ENCODE measurements around the gene IGSF9. TPM values are rescaled to one million over a fixed set of nuclear protein-coding genes. Genes with fewer than 3 reads are reported as not detected.

IGSF9 gene
- total and polyA plus RNA-seq, 8 donors: 2.0 to 36.2 (median 7.8) TPM

DNA sequence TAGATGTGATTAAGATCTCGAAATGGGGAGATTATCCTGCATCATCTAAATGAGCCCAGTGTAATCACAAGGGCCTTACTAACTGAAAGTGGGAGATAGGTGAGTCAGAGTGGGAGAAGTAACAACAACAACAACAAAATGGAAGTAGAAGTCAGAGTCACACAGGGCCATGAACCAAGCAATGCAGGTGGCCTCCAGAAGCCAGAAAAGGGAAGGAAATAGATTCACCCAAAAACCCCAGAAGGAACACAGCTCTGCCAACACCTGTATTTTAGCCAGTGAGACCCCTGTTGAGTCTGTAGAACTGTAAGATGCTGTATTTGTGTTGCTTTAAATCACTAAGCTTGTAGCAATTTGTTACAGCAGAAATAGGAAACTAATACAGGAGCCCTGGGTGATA lies 24.2 kb downstream of the IGSF9 start:
- intact Hi-C loops (cut with DNase I; ENCODE audit: low total_unique reads): no loop called here
- TF ChIP-seq, protein P1, sequence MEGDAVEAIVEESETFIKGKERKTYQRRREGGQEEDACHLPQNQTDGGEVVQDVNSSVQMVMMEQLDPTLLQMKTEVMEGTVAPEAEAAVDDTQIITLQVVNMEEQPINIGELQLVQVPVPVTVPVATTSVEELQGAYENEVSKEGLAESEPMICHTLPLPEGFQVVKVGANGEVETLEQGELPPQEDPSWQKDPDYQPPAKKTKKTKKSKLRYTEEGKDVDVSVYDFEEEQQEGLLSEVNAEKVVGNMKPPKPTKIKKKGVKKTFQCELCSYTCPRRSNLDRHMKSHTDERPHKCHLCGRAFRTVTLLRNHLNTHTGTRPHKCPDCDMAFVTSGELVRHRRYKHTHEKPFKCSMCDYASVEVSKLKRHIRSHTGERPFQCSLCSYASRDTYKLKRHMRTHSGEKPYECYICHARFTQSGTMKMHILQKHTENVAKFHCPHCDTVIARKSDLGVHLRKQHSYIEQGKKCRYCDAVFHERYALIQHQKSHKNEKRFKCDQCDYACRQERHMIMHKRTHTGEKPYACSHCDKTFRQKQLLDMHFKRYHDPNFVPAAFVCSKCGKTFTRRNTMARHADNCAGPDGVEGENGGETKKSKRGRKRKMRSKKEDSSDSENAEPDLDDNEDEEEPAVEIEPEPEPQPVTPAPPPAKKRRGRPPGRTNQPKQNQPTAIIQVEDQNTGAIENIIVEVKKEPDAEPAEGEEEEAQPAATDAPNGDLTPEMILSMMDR (IDR thresholded peaks at IDR 0.05): no peak
- TF ChIP-seq POLR2AphosphoS5 (IDR thresholded peaks at IDR 0.05) (no peak), EP300 (IDR thresholded peaks at IDR 0.05) (no peak), POLR2A (IDR thresholded peaks at IDR 0.05) (no peak)
- H3K27me3 ChIP-seq: no peaks in the 10 kb centered on the region

DNA sequence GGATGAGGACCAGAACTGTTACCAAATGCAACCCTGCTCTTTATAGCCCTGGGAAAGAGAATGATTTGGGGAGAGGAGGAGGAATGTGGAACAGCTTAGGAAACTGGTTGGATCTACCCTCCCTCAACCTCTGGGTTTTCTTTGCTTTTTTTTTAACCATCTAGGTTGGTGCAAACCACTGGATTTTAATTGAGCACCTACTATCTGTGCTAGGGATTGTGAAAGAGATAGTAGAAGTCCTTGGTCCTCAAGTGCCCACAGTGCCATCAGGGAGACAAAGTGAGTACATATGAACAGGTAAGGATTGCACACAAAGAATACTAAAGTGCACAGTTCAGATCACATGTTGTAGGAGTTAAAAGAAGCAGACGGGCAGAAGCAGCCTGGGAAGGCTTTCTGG lies 24.8 kb downstream of the IGSF9 start:
- DNase-seq: no peak
- TF ChIP-seq, protein P1 (IDR thresholded peaks at IDR 0.05): no peak
- TF ChIP-seq EP300 (IDR thresholded peaks at IDR 0.05): no peak
- TF ChIP-seq POLR2A (IDR thresholded peaks at IDR 0.05): no peak
- TF ChIP-seq POLR2AphosphoS5 (IDR thresholded peaks at IDR 0.05): no peak
- Histone ChIP-seq H3K27me3 (no peaks in the 10 kb centered on the region), H3K9me3 (no peaks in the 10 kb centered on the region), H3K4me1 (peaks cover 63 to 89% (median 80%) of the 10 kb centered on the region in 4 donors), H3K36me3 (peaks cover 29 to 53% (median 39%) of the 10 kb centered on the region in 4 donors), H3K27ac (peak overlapping the region in 4 of 5 donors; percentile 4 to 99 (median 97)), H3K4me3 (no peak overlapping the region)
- intact Hi-C loops (cut with DNase I; ENCODE audit: low total_unique reads): no loop called here
- 56 to 73% (median 60%) methylated on average over 1 of the region's 1 CpG for WGBS, 5 donors

More for the DNA sequence above, 24.2 kb downstream of the IGSF9 start:
- 16 to 50% (median 32%) methylated on average over 1 of the region's 1 CpG for WGBS, 5 donors
- peaks cover 63 to 89% (median 80%) of the 10 kb centered on the region in 4 donors for H3K4me1 ChIP-seq
- DNase-seq: no peak
- H3K36me3 ChIP-seq: peaks cover 29 to 48% (median 39%) of the 10 kb centered on the region in 4 donors
- H3K27ac ChIP-seq: peak overlapping the region; percentile 33 to 99 (median 98)
- peak overlapping the region in 2 of 4 donors; percentile 79 to 82 for H3K4me3 ChIP-seq
- H3K9me3 ChIP-seq: no peaks in the 10 kb centered on the region

DNA sequence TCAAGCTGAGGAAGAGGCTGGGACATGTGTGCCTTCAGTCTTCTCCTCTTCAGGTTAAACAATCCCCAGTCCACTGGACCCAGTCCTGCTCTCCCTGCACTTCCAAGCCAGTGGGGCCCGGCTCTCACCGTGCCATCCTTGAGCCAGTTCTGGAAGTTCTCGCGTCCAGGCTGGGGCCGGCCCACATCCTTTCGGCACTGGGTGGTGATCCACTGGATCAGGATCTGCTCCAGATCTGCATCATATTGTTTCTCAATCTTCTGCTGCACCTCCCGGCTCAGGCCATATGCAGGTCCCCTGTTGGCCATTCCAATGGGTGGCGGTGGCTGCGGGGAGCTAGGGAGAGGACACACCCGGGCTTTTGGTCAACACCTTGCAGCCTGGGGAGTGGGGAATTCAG lies 25.2 kb downstream of the IGSF9 start:
- peak overlapping the region in 4 of 5 donors; percentile 4 to 99 (median 86) for H3K27ac ChIP-seq
- intact Hi-C loops (cut with DNase I; ENCODE audit: low total_unique reads): no loop called here
- no peak overlapping the region for H3K4me3 ChIP-seq
- no peak for DNase-seq
- no peaks in the 10 kb centered on the region for H3K9me3 ChIP-seq
- TF ChIP-seq, protein P1 (IDR thresholded peaks at IDR 0.05): no peak
- TF ChIP-seq EP300 (IDR thresholded peaks at IDR 0.05) (no peak), POLR2AphosphoS5 (IDR thresholded peaks at IDR 0.05) (no peak), POLR2A (IDR thresholded peaks at IDR 0.05) (no peak)
- peaks cover 66 to 92% (median 83%) of the 10 kb centered on the region in 4 donors for H3K4me1 ChIP-seq
- H3K27me3 ChIP-seq: no peaks in the 10 kb centered on the region
- H3K36me3 ChIP-seq: peaks cover 29 to 53% (median 39%) of the 10 kb centered on the region in 4 donors
- WGBS, 5 donors: 80 to 89% (median 85%) methylated on average over 10 of the region's 10 CpGs

DNA sequence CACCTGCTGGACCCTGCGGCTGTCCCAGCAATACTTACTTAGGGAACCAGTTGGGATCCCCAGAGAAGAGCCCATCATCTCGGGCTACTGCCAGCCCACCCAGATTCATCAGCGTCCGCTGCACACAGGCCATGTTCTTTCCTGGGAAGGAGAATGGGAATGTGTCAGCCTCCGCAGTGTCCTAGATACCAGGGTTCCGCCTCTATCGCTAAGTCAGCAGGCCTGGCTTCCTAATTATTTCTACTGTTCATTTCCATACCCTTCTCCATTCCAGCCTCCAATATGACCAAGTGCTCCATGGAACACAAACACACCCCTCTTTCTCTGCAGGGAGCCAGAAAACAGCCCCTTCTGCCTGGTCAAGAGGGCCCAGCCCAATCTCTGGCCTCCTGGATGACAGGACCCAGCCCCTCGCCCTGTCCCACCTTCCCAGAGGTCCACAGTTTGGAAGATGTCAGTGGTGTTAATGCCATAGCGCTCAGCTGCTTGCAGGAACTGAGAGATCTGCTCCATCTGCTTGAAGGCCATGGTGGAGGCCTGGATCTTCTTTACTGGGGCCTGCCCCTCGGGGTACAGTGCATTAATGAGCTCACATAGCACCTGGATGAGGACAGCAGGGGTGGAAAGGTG lies 26.1 kb downstream of the IGSF9 start:
- peak overlapping the region; percentile 10 to 99 (median 75) for H3K27ac ChIP-seq
- intact Hi-C loops (cut with DNase I; ENCODE audit: low total_unique reads): no loop called here

More for the DNA sequence above, 26.1 kb downstream of the IGSF9 start:
- H3K4me1 ChIP-seq: peaks cover 69 to 91% (median 86%) of the 10 kb centered on the region in 4 donors
- H3K36me3 ChIP-seq: peaks cover 29 to 53% (median 39%) of the 10 kb centered on the region in 4 donors
- no peaks in the 10 kb centered on the region for H3K27me3 ChIP-seq
- no peak for TF ChIP-seq POLR2A (IDR thresholded peaks at IDR 0.05)
- TF ChIP-seq EP300 (IDR thresholded peaks at IDR 0.05): no peak
- H3K4me3 ChIP-seq: no peak overlapping the region
- whole genome bisulfite sequencing, 5 donors: 86 to 94% (median 91%) methylated on average over 10 of the region's 10 CpGs
- H3K9me3 ChIP-seq: no peaks in the 10 kb centered on the region
- DNase-seq: no peak

Measured in stomach (tissue), 9 donors.